Measurements from ENCODE around the gene CHCHD4. TPM values are rescaled to one million over a fixed set of nuclear protein-coding genes. Genes with fewer than 3 reads are reported as not detected.
"Not testable (repeated sequence)": the region's sequence is repeated elsewhere in the genome, so short reads cannot be mapped to it uniquely, and the experiment has no call there.

CHCHD4 gene
- total and polyA plus RNA-seq, 4 donors = 8.8 to 14.0 (median 9.0) TPM

- ATAC-seq (ENCODE audit: insufficient read depth, low FRiP score) = no peak
- Histone ChIP-seq H3K27ac (ENCODE audit: low read depth in 1 of 2, low read length in 1 of 2) (no peak overlapping the region), H3K27me3 (ENCODE audit: control insufficient read depth in 3 of 3, insufficient read depth in 3 of 3, low read length in 2 of 3) (peaks cover 0 to 3% (median 0%) of the 10 kb centered on the region in 3 donors), H3K9me3 (ENCODE audit: control insufficient read depth in 4 of 4, insufficient read depth in 3 of 4, low read length in 3 of 4) (peaks cover 0 to 4% (median 0%) of the 10 kb centered on the region in 4 donors), H3K4me3 (no peak overlapping the region), H3K36me3 (ENCODE audit: control insufficient read depth in 4 of 4, insufficient read depth in 4 of 4, low read length in 4 of 4) (no peaks in the 10 kb centered on the region), H3K4me1 (ENCODE audit: control insufficient read depth in 5 of 5, insufficient read depth in 5 of 5, low read length in 5 of 5) (no peaks in the 10 kb centered on the region), H3K9ac (ENCODE audit: insufficient read depth in 1 of 2, low read length in 2 of 2) (no peak overlapping the region)
- DNase-seq = no peak
- whole genome bisulfite sequencing, 2 donors = 90 to 94% methylated on average over 3 of the region's 3 CpGs
- TF ChIP-seq CTCF (IDR thresholded peaks at IDR 0.05; ENCODE audit: control extremely low read depth, extremely low read depth) = no peak
Measured at GRCh38 chr3:14096742-14097141, 27.9 kb downstream of the CHCHD4 start.

GRCh38 chr3:14093831-14094230, 30.8 kb downstream of the CHCHD4 start:
- DNase-seq (no peak), ATAC-seq (ENCODE audit: insufficient read depth, low FRiP score) (no peak)
- H3K9ac ChIP-seq (ENCODE audit: insufficient read depth in 1 of 2, low read length in 2 of 2) = no peak overlapping the region
- no peak for TF ChIP-seq CTCF (IDR thresholded peaks at IDR 0.05; ENCODE audit: control extremely low read depth, extremely low read depth)
- H3K9me3 ChIP-seq (ENCODE audit: control insufficient read depth in 4 of 4, insufficient read depth in 3 of 4, low read length in 3 of 4) = peaks cover 0 to 4% (median 0%) of the 10 kb centered on the region in 4 donors
- H3K27ac ChIP-seq (ENCODE audit: low read depth in 1 of 2, low read length in 1 of 2) = no peak overlapping the region
- H3K4me1 ChIP-seq (ENCODE audit: control insufficient read depth in 5 of 5, insufficient read depth in 5 of 5, low read length in 5 of 5) = no peaks in the 10 kb centered on the region
- no peaks in the 10 kb centered on the region for H3K36me3 ChIP-seq (ENCODE audit: control insufficient read depth in 4 of 4, insufficient read depth in 4 of 4, low read length in 4 of 4)
- H3K27me3 ChIP-seq (ENCODE audit: control insufficient read depth in 3 of 3, insufficient read depth in 3 of 3, low read length in 2 of 3) = peaks cover 0 to 3% (median 0%) of the 10 kb centered on the region in 3 donors
- no peak overlapping the region for H3K4me3 ChIP-seq

GRCh38 chr3:14092464-14092863, 32.2 kb downstream of the CHCHD4 start:
- Histone ChIP-seq H3K4me1 (ENCODE audit: control insufficient read depth in 5 of 5, insufficient read depth in 5 of 5, low read length in 5 of 5) (no peaks in the 10 kb centered on the region), H3K36me3 (ENCODE audit: control insufficient read depth in 4 of 4, insufficient read depth in 4 of 4, low read length in 4 of 4) (no peaks in the 10 kb centered on the region), H3K9me3 (ENCODE audit: control insufficient read depth in 4 of 4, insufficient read depth in 3 of 4, low read length in 3 of 4) (peaks cover 0 to 2% (median 0%) of the 10 kb centered on the region in 4 donors), H3K27me3 (ENCODE audit: control insufficient read depth in 3 of 3, insufficient read depth in 3 of 3, low read length in 2 of 3) (peaks cover 0 to 3% (median 0%) of the 10 kb centered on the region in 3 donors), H3K4me3 (no peak overlapping the region), H3K9ac (ENCODE audit: insufficient read depth in 1 of 2, low read length in 2 of 2) (no peak overlapping the region), H3K27ac (ENCODE audit: low read depth in 1 of 2, low read length in 1 of 2) (no peak overlapping the region)
- 88 to 92% methylated on average over 2 of the region's 2 CpGs for WGBS, 2 donors
- ATAC-seq (ENCODE audit: insufficient read depth, low FRiP score) = no peak
- TF ChIP-seq CTCF (IDR thresholded peaks at IDR 0.05; ENCODE audit: control extremely low read depth, extremely low read depth) = no peak
- DNase-seq = no peak

GRCh38 chr3:14091959-14092358, 32.7 kb downstream of the CHCHD4 start:
- ATAC-seq (ENCODE audit: insufficient read depth, low FRiP score); DNase-seq; H3K9ac ChIP-seq (ENCODE audit: insufficient read depth in 1 of 2, low read length in 2 of 2); H3K4me3 ChIP-seq; H3K9me3 ChIP-seq (ENCODE audit: control insufficient read depth in 4 of 4, insufficient read depth in 3 of 4, low read length in 3 of 4); H3K27ac ChIP-seq (ENCODE audit: low read depth in 1 of 2, low read length in 1 of 2); H3K36me3 ChIP-seq (ENCODE audit: control insufficient read depth in 4 of 4, insufficient read depth in 4 of 4, low read length in 4 of 4); H3K4me1 ChIP-seq (ENCODE audit: control insufficient read depth in 5 of 5, insufficient read depth in 5 of 5, low read length in 5 of 5); H3K27me3 ChIP-seq (ENCODE audit: control insufficient read depth in 3 of 3, insufficient read depth in 3 of 3, low read length in 2 of 3): not testable (repeated sequence)
- 76 to 81% methylated on average over 3 of the region's 5 CpGs for WGBS, 2 donors

GRCh38 chr3:14087461-14087860, 37.2 kb downstream of the CHCHD4 start:
- WGBS, 2 donors = 90 to 92% methylated on average over 5 of the region's 5 CpGs
- H3K9me3 ChIP-seq (ENCODE audit: control insufficient read depth in 4 of 4, insufficient read depth in 3 of 4, low read length in 3 of 4); ATAC-seq (ENCODE audit: insufficient read depth, low FRiP score); H3K27me3 ChIP-seq (ENCODE audit: control insufficient read depth in 3 of 3, insufficient read depth in 3 of 3, low read length in 2 of 3); H3K27ac ChIP-seq (ENCODE audit: low read depth in 1 of 2, low read length in 1 of 2); H3K9ac ChIP-seq (ENCODE audit: insufficient read depth in 1 of 2, low read length in 2 of 2); DNase-seq; H3K4me3 ChIP-seq; H3K4me1 ChIP-seq (ENCODE audit: control insufficient read depth in 5 of 5, insufficient read depth in 5 of 5, low read length in 5 of 5); H3K36me3 ChIP-seq (ENCODE audit: control insufficient read depth in 4 of 4, insufficient read depth in 4 of 4, low read length in 4 of 4): not testable (repeated sequence)

Data from lung (tissue), 12 donors.